ENCODE data around the gene GMPR2.
A peak's percentile ranks its signal among the peaks of the same experiment; 100 is the strongest.
"Not testable (repeated sequence)": the region's sequence is repeated elsewhere in the genome, so short reads cannot be mapped to it uniquely, and the experiment has no call there.

GMPR2 gene

DNA sequence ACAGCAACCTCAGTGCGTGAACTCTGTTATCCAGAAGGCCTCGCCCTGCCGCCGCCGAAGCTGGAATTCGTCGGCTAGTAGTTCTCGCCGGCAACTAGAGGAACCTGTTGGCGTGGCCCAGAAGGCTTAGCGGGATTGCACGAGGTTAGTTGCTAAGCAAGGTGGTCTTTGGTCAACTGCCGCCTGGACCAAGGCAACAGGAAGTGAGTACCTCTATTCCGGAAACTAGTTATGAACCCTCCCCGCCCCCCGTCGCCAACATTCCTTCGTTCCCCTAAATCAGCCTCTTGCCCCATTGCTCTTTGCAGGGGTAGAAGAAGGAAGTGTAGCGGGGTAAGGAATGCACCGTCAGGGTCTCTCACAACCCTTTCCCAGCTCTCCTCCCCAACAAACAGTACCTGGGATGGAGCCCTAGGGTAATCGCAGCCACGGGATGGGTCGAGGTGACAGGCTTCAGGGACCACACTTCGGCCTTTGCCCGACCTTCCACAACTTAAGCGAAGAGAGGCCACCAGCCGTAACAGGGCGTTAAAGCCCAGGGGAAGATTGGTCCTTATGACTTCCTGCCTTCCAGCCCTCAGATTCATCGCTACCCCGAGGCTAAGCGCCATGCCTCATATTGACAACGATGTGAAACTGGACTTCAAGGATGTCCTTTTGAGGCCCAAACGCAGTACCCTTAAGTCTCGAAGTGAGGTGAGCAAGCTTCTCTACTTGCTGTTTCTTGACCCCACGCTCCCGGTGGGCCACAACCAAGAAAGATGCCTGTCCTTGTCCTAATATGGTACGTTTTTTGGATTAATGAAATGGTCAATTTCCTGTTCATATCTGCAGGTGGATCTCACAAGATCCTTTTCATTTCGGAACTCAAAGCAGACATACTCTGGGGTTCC lies at the start of gene GMPR2:
GMPR2 (plus strand) TSS at position 285 of the 893 bp plus-strand sequence; CDS start at position 610, 325 bp downstream.
- DNase-seq = peak; percentile 71

DNA sequence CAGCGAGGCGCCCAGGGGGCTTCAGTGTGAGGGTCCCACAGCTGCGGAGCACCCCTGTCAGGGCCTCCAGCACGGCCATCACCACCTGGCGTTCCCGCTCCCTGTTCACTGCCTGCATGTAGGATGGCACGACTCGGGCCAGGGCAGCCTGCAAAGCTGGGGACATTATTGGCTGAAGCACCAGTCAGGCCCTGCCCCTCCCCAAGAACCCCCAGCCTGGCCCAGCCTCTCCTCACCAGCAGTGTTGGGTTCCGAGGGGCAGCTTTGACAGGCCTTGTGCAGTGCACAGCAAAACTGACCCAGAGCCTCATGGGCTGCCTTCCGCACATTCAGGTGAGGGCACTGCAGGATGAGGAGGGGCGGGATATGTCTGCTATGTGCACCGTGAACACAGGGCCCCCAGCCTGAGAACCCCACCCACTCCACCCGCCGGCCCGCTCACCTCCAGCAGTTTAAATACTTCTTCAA lies 49.7 kb upstream of the GMPR2 start:
- DNase-seq = no peak

DNA sequence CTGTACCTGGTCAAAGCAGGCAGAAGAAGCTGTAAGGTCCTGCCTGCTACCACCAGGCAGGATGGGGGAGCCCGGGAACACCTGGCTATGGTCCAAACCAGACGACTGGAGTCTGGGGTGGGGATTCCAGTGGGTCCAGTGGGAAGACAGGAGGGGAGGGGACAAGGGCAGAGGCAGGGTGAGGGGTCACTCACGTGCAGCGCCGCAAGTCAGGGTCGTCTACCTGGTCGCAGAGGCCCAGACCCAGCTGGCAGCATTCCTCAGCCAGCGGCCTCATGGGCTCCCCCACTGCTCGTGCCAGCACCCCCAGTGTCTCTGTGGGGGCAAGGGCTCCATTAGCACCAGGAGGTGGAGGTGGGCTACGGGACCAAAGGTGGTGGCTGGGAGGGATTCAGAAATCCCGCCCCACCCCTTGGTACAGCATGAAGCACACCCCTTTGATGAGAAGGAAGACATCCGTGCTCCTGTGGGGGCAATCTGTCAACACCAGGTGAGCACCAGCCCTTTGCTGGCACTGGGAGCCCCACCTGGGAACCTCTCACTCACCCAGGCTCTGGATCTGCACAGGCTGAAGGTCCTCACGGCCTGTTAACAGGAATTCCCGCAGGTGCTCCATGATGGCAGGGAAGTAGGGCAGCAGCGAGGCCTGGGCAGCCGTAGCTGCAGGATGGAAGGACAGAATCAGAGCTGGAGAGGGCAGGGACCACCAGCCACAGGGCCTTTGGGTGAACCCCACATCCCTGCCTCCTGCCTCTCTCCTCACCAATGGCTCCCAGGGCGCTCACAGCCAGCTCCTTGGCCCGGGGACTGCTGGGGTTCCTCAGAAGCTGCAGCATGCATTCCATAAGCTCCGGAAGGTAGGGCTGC lies 48.4 kb upstream of the GMPR2 start:
- no peak for DNase-seq

DNA sequence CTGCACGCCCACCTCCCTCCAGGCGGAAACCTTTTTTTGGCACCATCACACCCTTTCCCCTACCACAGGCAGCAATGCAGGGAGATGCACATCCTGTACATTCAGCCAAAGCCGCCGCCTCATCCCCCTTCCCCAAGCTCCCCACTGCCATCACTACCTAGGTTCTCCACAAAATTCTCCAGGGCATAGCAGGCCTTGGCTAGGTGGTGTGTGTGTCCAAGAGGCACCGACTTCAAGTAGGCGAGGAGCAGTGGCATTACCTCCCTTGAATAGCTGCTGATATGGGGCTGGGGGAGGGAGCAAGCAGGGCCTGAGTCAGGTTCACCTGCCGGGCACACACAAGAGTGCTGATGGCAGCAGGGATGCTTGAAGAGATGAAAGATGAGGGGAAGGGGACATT lies 47.7 kb upstream of the GMPR2 start:
- no peak for DNase-seq

DNA sequence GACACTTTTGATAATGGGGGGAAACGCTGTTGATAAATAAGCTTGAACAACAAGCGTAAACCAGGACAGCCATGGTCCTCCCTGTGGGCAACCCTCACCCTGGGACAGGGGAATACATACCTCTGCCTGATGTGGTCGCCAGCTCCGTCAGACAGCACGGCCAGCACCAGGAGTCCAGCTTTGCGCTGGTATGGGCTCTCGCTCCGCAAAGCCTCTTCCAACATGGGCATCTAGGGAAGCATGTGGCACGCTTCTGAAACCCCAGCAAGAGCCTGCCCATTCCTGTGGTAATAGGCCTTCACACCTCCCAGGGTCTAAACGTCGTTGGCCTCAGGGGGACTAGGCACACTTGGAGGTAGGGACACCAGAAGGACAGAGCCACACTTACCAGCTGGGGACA lies 47.0 kb upstream of the GMPR2 start:
- no peak for DNase-seq

DNA sequence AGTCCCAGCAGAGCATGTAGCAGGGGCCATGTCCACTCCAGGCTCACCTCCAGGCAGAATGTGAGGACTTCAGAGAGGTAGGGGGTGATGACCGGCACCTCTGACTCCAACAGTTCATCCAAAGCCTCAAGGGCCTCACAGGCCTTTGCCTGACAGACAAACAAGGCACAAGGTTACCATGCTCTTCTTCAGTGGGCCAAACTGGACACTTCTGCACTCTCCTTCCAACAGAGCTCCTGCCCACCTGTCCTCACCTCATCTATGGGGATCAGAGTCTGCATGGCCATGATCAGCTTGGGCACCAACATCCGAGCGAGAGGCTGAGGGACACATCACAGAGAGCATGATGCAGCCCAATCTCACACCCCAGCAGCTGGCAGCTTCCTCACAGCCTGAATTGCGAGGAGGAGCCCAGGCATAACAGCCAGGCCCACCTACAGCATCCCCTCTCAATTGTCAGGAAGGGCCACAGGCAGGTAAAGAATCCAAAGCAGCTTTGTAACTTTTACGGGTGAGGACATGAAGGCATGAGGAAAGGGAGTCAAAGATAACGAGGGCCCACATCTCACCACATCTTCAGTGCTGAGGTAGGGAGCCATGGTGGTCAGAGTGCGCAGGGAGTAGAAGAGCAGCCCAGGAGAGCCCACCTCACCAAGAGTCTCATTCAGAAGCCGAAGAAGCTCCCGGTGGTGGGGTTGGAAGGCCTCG lies 45.7 kb upstream of the GMPR2 start:
- DNase-seq = no peak

DNA sequence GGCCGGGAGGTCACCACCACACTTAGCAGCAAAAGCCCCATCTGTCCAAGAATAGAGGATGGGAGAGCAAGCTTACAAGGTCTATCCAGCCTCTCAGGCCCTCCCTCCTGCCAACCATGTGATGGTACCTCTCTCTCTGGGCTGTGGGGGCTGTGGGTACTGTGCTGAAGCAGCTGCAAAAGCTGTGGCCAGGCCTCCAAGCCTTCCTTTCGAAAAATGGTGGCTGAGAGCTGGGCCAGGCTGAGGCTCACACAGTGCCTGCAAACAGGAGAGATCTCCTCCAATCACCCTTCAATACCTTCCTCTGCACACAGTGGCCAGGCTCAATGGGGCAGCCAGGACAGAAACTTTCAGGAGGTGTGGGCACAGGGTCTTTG lies 45.2 kb upstream of the GMPR2 start:
- DNase-seq = no peak

DNA sequence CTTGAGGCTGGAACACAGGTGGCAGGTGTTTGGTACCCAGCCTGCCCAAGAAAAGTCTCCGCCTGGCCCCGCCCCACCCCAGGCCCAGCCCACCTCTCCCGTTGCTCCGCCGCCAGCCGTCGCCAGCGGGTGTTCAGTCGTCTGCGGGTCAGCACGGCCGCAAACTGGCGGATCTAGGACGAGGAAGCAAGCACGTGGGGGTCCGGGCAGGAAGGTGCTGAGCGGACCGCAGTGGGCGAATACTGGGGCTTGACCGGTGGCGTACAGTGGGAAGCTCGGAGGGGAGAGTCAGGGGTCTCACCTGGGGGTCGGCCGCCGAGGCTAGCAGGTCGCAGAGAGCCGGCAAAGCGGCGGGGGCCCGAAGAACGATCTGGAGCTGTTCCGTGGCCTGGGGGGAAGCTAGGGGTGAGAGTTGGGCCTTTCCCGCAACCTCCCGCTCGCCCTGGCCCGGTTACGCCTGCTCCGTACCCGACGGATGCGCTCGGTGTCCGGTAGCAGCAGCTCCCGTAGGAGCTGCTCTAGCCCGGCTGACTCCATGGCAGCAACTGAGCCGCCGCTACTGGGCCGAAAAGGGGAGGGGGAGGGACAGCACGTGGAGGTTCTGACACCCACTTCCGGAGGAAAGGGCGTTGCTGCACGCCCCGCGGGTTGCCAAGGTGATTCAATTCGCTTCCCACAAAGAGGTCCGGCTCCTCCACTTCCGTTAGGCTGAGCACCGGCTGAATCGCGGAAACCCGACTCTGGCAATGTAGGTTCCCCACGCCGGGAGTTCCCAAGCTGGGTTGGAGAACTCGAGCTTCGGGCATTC lies 44.3 kb upstream of the GMPR2 start, which contains the start of gene IPO4:
IPO4 (minus strand) TSS at position 566 of the 808 bp plus-strand sequence; CDS start at position 537, 29 bp downstream.
- peak; percentile 98 for DNase-seq

DNA sequence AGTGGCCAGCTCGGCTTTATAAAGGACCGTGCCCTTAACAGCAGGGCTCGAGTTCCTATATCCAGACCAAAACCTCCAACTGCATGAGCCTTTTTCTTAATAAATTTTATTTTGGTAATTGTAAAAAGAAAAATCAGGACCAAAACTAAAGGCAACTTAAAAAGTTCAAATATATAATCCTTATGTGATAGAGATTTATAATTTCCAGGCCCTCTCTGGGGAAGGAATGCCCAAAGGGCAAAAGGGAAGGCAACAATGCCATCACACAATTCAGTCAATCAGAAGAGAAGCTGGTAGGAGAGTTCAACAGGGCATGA lies 43.7 kb upstream of the GMPR2 start:
- DNase-seq = no peak

DNA sequence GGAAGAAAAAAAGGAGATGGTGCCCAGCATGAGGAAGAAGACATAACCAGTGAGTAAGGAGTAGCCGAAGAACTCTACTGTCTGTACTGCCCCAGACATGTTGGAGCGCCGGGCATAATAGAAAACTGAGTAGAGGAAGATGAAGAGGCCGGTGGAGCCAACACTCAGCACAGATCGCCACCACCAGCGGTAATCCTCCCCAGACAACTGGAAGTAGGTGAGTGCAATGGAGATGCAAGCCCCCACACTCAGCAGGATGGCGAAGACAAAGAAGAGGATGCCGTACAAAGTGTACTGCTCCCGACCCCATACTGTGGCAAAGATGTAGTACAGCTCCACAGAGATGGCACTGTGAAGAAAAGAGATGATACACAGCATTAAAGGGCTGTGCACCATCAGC lies 43.3 kb upstream of the GMPR2 start:
- no peak for DNase-seq

DNA sequence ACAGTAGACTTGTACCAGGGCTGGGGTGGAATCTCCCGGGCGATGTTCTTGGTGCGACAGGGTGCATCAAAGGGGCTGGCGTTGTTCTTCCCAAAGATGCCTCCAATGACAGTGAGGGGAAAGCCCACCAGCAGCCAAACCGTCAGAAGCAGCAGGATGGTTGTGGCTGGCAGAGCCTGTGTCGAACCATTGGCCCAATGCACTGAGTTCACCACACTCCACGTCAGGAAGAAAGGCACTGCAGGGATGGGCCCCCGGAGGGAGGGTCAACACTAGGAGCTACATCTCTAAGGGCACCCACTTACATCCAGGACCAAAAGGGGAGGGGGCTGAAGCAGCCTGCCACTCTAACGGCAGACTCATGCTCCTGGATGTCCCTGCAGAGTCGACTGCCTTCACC lies 42.3 kb upstream of the GMPR2 start:
- DNase-seq = no peak

DNA sequence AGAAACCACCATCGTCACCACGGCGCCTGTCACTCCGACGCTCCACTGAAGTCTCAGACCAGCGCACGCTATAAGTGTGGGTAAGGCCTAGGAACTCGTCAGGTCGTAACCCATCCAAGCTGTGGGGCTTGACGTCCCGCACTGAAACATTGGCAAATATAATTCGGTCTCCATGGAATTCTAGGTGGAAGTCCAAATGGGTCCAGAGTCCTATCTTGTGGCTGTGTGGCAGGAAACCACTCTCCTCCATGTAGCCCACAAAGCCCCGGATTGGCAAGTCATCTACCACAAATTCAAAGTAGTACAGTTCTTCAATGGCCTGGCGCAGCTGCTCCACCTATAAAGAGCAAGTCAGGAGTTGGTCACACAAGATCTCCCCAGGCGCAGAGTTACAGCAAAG lies 39.8 kb upstream of the GMPR2 start:
- DNase-seq = no peak

DNA sequence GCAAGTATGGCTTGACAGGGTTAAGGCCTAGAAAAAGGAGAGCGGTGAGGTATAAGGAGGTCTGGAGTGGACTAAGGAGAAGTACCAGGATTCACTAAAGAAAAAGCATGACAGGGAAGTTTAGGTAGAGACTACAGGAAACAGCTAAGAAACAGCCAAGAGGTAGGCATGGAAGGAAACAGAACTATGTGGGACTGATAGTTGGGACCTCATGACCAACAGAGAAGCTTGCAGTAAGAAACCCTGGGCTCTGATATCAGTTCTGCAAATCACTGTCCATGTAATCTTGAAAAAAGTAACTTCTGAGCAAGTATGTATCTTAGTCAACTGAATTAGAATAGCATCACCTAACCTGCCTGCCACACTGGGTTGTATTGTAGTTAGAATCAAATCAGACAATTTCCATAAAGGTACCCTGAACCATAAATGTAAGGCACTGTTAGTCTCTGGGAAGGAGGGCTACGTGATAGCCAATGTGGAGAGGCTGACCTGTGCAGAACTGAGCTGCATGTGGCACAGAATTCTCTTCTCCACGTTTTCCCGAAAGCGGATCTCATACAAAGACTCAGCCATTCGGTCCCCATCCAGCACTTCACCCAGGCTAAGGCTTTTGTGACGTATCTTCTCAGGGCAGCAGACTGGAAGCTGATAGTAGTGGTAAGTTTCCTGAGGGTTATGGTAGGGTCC lies 38.4 kb upstream of the GMPR2 start:
- no peak for DNase-seq

DNA sequence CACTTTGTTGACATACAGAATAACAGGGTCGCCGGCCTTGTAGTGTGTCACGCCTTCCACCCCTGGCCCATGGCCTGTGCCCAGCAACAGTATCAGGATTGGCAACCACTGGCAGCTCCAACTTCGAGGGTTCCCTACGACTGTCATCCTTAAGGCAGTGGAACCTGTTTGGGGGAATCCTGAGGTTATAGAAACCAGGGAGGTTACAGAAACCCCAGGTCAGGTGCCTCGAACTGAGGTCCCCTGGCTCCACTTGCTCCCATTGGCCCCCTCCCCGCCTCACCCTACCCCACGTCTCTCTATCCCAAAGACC lies 37.9 kb upstream of the GMPR2 start:
- DNase-seq = no peak

DNA sequence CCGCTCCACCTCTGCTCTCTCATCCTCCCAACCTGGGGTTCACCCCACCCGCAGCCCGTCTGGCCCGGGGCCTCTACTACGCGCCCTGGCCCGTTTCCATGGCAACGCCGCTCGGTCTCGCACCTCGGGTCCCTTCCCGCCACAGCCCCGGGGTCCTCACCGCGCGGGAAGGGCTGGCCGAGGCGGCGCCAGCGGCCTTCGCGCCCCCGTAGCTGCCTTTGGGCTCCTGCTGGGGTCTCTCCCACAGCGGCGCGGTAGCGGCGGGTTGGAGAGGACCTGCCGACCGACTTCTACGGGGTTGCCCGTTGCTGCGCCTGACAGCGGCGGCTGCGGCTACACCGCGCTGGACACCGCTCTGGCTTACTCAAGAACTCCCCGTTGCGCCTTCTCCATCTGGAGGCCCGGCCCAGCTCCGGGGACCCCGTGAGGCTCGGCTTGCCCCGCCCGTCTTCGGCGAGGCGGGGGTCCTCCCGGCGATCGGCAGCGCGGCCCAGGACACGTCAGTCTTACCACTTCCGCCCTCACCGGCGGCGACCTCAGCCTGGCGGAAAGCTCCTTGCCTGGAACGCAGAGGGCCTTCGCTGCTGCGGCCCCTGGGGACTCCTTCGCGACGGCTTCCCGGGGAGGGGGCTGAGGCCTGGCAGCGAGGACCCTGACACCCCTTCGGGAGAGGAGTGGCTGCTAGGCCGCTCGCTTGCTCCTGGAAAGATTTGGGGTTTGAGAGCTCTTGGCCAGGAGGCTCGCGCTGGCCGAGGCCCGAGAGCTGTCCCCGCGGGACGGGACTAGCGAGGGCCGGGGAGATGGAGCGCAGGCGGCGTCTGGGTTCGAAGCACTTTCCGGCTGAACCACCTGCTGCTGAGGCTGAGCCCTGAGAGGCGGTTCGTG lies 37.3 kb upstream of the GMPR2 start, which contains the start of gene TM9SF1:
TM9SF1 (minus strand) TSS at position 256 of the 885 bp plus-strand sequence. CDS start 422 bp downstream, outside the sequence.
- DNase-seq = peak; percentile 95

DNA sequence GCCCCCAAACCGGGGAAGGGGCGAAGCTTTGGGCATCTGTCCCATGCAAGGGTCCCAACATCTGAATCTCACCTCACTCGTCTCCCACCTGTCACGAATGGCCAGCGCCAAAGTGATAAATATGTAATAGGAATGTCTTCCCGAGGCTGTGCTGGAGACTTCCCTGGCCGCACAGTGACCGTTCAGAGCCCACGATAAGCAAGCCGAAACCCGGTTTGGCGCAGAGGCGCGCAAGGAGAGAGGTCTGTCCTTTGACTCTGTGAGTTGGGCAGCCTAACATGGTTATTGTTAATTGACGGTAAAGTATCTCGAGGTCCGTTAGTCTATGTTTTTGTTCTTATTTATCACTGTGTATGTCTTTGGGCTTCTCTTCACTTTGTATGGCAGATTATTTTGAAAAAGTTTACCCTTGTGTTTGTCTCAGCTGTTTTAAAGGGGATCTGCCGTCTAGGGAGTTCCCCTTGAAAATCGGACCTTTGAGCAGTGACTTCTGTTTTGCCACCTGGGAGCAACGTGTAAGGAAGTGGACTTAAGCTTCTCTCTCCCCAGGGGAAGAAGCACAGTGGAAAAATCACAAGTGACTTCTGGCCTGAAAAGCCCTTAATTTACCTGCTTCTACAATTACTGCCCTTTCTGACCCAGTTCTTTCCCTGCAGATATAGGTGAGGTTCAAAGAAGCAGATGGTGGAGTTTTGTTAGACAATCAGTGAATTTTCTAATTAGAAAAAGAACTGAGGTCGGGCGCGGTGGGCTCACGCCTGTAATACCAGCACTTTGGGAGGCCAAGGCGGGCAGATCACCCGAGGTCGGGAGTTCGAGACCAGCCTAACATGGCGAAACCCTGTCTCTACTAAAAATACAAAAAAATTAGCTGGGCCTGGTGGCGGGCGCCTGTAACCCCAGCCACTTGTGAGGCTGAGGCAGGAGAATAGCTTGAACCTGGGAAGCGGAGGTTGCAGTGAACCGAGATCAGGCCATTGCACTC lies 36.4 kb upstream of the GMPR2 start:
- no peak for DNase-seq

DNA sequence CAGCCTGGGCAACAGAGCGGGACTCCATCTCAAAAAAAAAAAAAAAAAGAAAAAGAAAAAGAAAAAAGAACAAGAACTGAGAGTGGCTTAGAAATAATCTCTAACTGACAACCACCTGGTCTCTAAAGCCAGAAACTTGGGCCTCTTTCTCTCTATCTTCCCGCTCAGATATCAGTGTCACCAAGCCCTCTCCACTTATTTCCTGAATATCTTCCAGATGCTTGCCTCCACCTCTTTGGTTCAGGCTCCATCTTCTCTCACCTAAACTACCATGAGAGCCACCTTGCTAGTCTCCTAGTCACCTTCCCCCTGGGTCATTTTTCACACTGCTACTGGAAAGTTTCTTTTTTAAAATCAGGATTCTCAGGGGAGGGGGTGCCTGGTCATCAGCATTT lies 35.7 kb upstream of the GMPR2 start:
- DNase-seq = no peak

DNA sequence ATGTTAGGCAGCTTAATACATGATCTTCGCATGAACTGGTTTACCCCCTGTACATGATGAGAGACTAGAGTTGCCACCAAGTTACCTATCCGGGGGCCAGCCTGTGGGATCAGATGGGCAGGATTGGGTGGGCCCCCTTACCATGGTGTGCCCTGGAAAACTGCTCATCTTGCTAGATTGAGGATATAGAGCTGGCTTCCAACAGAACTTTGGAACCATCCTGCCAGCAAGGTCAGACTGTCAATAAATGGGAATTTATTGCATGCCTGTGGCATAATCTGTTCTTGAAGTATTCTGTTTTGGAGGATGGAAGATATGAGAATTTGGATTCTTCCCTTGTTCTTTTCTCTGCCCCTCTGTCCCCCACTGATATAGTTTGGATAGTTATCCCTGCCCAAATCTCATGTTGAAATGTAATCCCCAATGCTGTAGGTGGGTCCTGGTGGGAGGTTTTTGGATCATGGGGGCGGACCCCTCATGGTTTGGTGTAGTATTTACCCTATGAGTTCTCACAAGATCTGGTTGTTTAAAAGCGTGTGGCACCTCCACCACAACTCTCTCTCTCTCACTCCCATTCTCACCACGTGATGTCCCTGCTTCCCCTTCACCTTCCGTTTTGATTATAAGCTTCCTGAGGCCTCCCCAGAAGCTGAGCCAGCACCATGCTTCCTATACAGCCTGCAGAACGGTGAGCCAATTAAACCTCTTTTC lies 33.8 kb upstream of the GMPR2 start:
- peak; percentile 48 for DNase-seq

DNA sequence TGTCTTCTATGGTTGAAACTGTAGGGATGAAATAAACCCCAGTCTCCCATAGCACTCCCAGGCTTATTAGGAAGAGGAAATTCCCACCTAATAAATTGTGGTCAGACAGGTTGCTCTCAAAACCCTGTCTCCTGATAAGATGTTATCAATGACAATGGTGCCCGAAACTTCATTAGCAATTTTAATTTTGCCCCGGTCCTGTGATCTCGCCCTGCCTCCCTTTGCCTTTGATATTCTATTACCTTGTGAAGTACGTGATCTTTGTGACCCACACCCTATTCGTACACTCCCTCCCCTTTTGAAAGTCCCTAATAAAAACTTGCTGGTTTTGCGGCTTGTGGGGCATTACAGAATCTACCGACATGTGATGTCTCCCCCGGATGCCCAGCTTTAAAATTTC lies 30.2 kb upstream of the GMPR2 start:
- not testable (repeated sequence) for DNase-seq
